Adipose tissue (tissue), 3 donors: ENCODE results near the gene MC1R. TPM values are rescaled to one million over a fixed set of nuclear protein-coding genes. Genes with fewer than 3 reads are reported as not detected.

Source experiments
- H3K27ac ChIP-seq: one replicate; pipeline ENCODE4 v1.5.1; 2013; ENCODE audit warnings: low read depth, low read length
- WGBS, 3 donors: extraction: QIAGEN DNeasy Blood & Tissue Kit; methylation state at CpG; one replicate each; pipeline ENCODE4 v1.1.7; 2013; 5-methylcytosine and 5-hydroxymethylcytosine counted together
- polyA plus RNA-seq, 3 donors: library from polyadenylated mRNA; stranded (reverse); fragments of 200-250 nt; gene quantifications; one replicate each; pipeline ENCODE4 v1.2.3, GENCODE V29; 2013
- donor health status: healthy with polysubstance abuse.
- donor health status: Bipolar disorder and iron deficiency.
- donor health status: healthy.

MC1R gene
- polyA plus RNA-seq, 3 donors = 2.3 to 2.7 (median 2.5) TPM

GRCh38 chr16:89893642-89894548 is 24.8 kb upstream of the MC1R start:
- WGBS, 3 donors = 93 to 95% (median 94%) methylated on average over 42 to 45 of the region's 45 CpGs
- H3K27ac ChIP-seq = no peak overlapping the region

GRCh38 chr16:89895482-89896250 is 23.0 kb upstream of the MC1R start:
- WGBS, 3 donors = 93 to 95% (median 95%) methylated on average over 26 of the region's 26 CpGs
- no peak overlapping the region for H3K27ac ChIP-seq

GRCh38 chr16:89897204-89897603 is 21.5 kb upstream of the MC1R start:
- 96 to 97% (median 97%) methylated on average over 11 of the region's 11 CpGs for WGBS, 3 donors
- no peak overlapping the region for H3K27ac ChIP-seq

- no peak overlapping the region for H3K27ac ChIP-seq
- 93 to 97% (median 96%) methylated on average over 32 to 36 of the region's 36 CpGs for whole genome bisulfite sequencing, 3 donors
These were observed 20.3 kb upstream of the MC1R start for GRCh38 chr16:89898201-89898967.

- no peak overlapping the region for H3K27ac ChIP-seq
- 93 to 96% (median 95%) methylated on average over 20 of the region's 20 CpGs for WGBS, 3 donors
These were observed 18.7 kb upstream of the MC1R start for GRCh38 chr16:89899879-89900481.

GRCh38 chr16:89900885-89901284 is 17.8 kb upstream of the MC1R start:
- 96 to 98% (median 97%) methylated on average over 17 of the region's 17 CpGs for WGBS, 3 donors

GRCh38 chr16:89902980-89903379 is 15.7 kb upstream of the MC1R start:
- H3K27ac ChIP-seq = no peak overlapping the region
- 89 to 97% (median 92%) methylated on average over 11 of the region's 11 CpGs for WGBS, 3 donors

More at GRCh38 chr16:89900885-89901284, 17.8 kb upstream of the MC1R start:
- no peak overlapping the region for H3K27ac ChIP-seq

- 90 to 93% (median 90%) methylated on average over 18 to 19 of the region's 19 CpGs for WGBS, 3 donors
- H3K27ac ChIP-seq = no peak overlapping the region
These were observed 14.7 kb upstream of the MC1R start for GRCh38 chr16:89903908-89904515.

- 82 to 91% (median 88%) methylated on average over 31 of the region's 31 CpGs for WGBS, 3 donors
- H3K27ac ChIP-seq = no peak overlapping the region
These were observed 13.8 kb upstream of the MC1R start for GRCh38 chr16:89904606-89905510.

GRCh38 chr16:89905511-89906139 is 13.0 kb upstream of the MC1R start:
- WGBS, 3 donors = 87 to 95% (median 88%) methylated on average over 23 of the region's 23 CpGs
- no peak overlapping the region for H3K27ac ChIP-seq

GRCh38 chr16:89906140-89907025 is 12.3 kb upstream of the MC1R start:
- WGBS, 3 donors = 95 to 96% (median 96%) methylated on average over 37 to 40 of the region's 40 CpGs
- no peak overlapping the region for H3K27ac ChIP-seq

- WGBS, 3 donors = 95 to 100% (median 96%) methylated on average over 12 to 13 of the region's 13 CpGs
- H3K27ac ChIP-seq = no peak overlapping the region
These were observed 11.4 kb upstream of the MC1R start for GRCh38 chr16:89907055-89907814.

- WGBS, 3 donors = 94 to 96% (median 95%) methylated on average over 4 of the region's 4 CpGs
- H3K27ac ChIP-seq = no peak overlapping the region
These were observed 10.4 kb upstream of the MC1R start for GRCh38 chr16:89908236-89908635.

- WGBS, 3 donors = 56 to 64% (median 59%) methylated on average over 47 of the region's 47 CpGs
- no peak overlapping the region for H3K27ac ChIP-seq
These were observed 8.6 kb upstream of the MC1R start for GRCh38 chr16:89909777-89910716.
